ENCODE data around the gene RCAN3. TPM values are rescaled to one million over a fixed set of nuclear protein-coding genes. Genes with fewer than 3 reads are reported as not detected.
A peak's percentile ranks its signal among the peaks of the same experiment; 100 is the strongest.

RCAN3 gene
- total and polyA plus RNA-seq, 2 of the 13 experiments (the other 11 are each of a cell fraction or from before 2014, with no cell fraction given), result 12.2 to 13.3 TPM

- TF ChIP-seq SKIL (CRISPR knock-in tag; IDR thresholded peaks at IDR 0.05; ENCODE audit: borderline replicate concordance), result no peak
- TF ChIP-seq HNRNPUL1 (IDR thresholded peaks at IDR 0.05; ENCODE audit: low read depth, low read length), result no peak
- TF ChIP-seq GATA4 (IDR thresholded peaks at IDR 0.05; ENCODE audit: borderline replicate concordance, low read depth), result peak; percentile 85
- no peak for TF ChIP-seq ZNF670 (CRISPR knock-in tag; IDR thresholded peaks at IDR 0.05; ENCODE audit: borderline replicate concordance)
- TF ChIP-seq, protein P1, sequence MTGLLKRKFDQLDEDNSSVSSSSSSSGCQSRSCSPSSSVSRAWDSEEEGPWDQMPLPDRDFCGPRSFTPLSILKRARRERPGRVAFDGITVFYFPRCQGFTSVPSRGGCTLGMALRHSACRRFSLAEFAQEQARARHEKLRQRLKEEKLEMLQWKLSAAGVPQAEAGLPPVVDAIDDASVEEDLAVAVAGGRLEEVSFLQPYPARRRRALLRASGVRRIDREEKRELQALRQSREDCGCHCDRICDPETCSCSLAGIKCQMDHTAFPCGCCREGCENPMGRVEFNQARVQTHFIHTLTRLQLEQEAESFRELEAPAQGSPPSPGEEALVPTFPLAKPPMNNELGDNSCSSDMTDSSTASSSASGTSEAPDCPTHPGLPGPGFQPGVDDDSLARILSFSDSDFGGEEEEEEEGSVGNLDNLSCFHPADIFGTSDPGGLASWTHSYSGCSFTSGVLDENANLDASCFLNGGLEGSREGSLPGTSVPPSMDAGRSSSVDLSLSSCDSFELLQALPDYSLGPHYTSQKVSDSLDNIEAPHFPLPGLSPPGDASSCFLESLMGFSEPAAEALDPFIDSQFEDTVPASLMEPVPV (CRISPR knock-in tag; IDR thresholded peaks at IDR 0.05), result no peak
- TF ChIP-seq KMT2A (CRISPR knock-in tag; IDR thresholded peaks at IDR 0.05), result peak; percentile 42
- no peak for TF ChIP-seq SP2 (CRISPR knock-in tag; IDR thresholded peaks at IDR 0.05)
- TF ChIP-seq ZNF782 (CRISPR knock-in tag; IDR thresholded peaks at IDR 0.05; ENCODE audit: borderline replicate concordance), result no peak
- TF ChIP-seq TFAP4 (IDR thresholded peaks at IDR 0.05; ENCODE audit: borderline replicate concordance, low read depth), result no peak
- TF ChIP-seq, protein P2, sequence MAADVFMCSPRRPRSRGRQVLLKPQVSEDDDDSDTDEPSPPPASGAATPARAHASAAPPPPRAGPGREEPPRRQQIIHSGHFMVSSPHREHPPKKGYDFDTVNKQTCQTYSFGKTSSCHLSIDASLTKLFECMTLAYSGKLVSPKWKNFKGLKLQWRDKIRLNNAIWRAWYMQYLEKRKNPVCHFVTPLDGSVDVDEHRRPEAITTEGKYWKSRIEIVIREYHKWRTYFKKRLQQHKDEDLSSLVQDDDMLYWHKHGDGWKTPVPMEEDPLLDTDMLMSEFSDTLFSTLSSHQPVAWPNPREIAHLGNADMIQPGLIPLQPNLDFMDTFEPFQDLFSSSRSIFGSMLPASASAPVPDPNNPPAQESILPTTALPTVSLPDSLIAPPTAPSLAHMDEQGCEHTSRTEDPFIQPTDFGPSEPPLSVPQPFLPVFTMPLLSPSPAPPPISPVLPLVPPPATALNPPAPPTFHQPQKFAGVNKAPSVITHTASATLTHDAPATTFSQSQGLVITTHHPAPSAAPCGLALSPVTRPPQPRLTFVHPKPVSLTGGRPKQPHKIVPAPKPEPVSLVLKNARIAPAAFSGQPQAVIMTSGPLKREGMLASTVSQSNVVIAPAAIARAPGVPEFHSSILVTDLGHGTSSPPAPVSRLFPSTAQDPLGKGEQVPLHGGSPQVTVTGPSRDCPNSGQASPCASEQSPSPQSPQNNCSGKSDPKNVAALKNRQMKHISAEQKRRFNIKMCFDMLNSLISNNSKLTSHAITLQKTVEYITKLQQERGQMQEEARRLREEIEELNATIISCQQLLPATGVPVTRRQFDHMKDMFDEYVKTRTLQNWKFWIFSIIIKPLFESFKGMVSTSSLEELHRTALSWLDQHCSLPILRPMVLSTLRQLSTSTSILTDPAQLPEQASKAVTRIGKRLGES (CRISPR knock-in tag; IDR thresholded peaks at IDR 0.05; ENCODE audit: borderline replicate concordance), result no peak
- TF ChIP-seq IRF2 (CRISPR knock-in tag; IDR thresholded peaks at IDR 0.05), result 0 out of 2 replicates have a peak, but pooled peaks have one; percentile 21
- TF ChIP-seq, protein P3, sequence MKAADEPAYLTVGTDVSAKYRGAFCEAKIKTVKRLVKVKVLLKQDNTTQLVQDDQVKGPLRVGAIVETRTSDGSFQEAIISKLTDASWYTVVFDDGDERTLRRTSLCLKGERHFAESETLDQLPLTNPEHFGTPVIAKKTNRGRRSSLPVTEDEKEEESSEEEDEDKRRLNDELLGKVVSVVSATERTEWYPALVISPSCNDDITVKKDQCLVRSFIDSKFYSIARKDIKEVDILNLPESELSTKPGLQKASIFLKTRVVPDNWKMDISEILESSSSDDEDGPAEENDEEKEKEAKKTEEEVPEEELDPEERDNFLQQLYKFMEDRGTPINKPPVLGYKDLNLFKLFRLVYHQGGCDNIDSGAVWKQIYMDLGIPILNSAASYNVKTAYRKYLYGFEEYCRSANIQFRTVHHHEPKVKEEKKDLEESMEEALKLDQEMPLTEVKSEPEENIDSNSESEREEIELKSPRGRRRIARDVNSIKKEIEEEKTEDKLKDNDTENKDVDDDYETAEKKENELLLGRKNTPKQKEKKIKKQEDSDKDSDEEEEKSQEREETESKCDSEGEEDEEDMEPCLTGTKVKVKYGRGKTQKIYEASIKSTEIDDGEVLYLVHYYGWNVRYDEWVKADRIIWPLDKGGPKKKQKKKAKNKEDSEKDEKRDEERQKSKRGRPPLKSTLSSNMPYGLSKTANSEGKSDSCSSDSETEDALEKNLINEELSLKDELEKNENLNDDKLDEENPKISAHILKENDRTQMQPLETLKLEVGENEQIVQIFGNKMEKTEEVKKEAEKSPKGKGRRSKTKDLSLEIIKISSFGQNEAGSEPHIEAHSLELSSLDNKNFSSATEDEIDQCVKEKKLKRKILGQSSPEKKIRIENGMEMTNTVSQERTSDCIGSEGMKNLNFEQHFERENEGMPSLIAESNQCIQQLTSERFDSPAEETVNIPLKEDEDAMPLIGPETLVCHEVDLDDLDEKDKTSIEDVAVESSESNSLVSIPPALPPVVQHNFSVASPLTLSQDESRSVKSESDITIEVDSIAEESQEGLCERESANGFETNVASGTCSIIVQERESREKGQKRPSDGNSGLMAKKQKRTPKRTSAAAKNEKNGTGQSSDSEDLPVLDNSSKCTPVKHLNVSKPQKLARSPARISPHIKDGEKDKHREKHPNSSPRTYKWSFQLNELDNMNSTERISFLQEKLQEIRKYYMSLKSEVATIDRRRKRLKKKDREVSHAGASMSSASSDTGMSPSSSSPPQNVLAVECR (CRISPR knock-in tag; IDR thresholded peaks at IDR 0.05; ENCODE audit: borderline replicate concordance), result peak; percentile 44; the same call in 1 of the 2 replicates
- TF ChIP-seq RCOR2 (CRISPR knock-in tag; IDR thresholded peaks at IDR 0.05), result peak; percentile 98
- no peak for TF ChIP-seq ZSCAN22 (CRISPR knock-in tag; IDR thresholded peaks at IDR 0.05)
- 0 out of 2 replicates have a peak, but pooled peaks have one; percentile 49 for TF ChIP-seq ZNF644 (CRISPR knock-in tag; IDR thresholded peaks at IDR 0.05; ENCODE audit: low read depth)
Observed at GRCh38 chr1:24558902-24559791, 56.5 kb downstream of the RCAN3 start (continued).

Data from HepG2 (cell line).